IMR-90 (cell line): ENCODE results near the gene SLC38A3. TPM values are rescaled to one million over a fixed set of nuclear protein-coding genes. Genes with fewer than 3 reads are reported as not detected.

Source experiments
- ATAC-seq: fragments of 200-7000 bp; cut with Tn5 transposase; 2 replicates; pipeline ENCODE4 v1.9.1; 2020; ENCODE audit warnings: low read depth, mild to moderate bottlenecking, moderate library complexity
- BruUV-seq: library from RNA; stranded (reverse); fragments of 400-500 nt; replicated peaks from 2 replicates; lab custom pipeline; 2021; lab: Mats Ljungman, UMichigan
- CTCF ChIA-PET: fragments of 300-600 bp; formaldehyde crosslinking; extraction: SDS; loops from one replicate; lab custom pipeline; 2021; ENCODE audit warnings: antibody characterized with exemption; lab: Yijun Ruan, JAX
- POLR2A ChIA-PET: fragments of 300-600 bp; sonication (Branson Sonifier 250); formaldehyde crosslinking; loops from one replicate; lab custom pipeline; 2022; ENCODE audit warnings: antibody characterized with exemption; ENCODE audit not compliant: unreplicated experiment; lab: Charles Lee
- DNase-seq: peaks from one replicate; pipeline ENCODE4 v3.0.0; 2013
- H2AFZ ChIP-seq: replicated peaks from 2 replicates; pipeline ENCODE3; 2013; ENCODE audit warnings: low read length, mild to moderate bottlenecking; ENCODE audit not compliant: poor library complexity
- H2AK5ac ChIP-seq: 2 replicates; pipeline ENCODE4 v1.6.1; 2013; ENCODE audit warnings: low read depth, low read length, inconsistent platforms
- H2AK9ac ChIP-seq: replicated peaks from 2 replicates; pipeline ENCODE3; 2013; ENCODE audit warnings: mild to moderate bottlenecking, low read depth, low read length, moderate library complexity; ENCODE audit not compliant: poor library complexity
- H2BK120ac ChIP-seq: 2 replicates; pipeline ENCODE4 v1.6.1; 2013; ENCODE audit warnings: low read depth, low read length, inconsistent platforms
- H2BK15ac ChIP-seq: 3 replicates; pipeline ENCODE4 v1.6.1; 2013; ENCODE audit warnings: low read depth, low read length, inconsistent platforms
- H2BK20ac ChIP-seq: 2 replicates; pipeline ENCODE4 v1.6.1; 2013; ENCODE audit warnings: low read depth, mild to moderate bottlenecking, inconsistent platforms, low read length, moderate library complexity
- H2BK5ac ChIP-seq: 2 replicates; pipeline ENCODE4 v1.6.1; 2013; ENCODE audit warnings: mild to moderate bottlenecking, low read depth, low read length, inconsistent platforms; ENCODE audit not compliant: poor library complexity, severe bottlenecking
- H3K14ac ChIP-seq: replicated peaks from 2 replicates; pipeline ENCODE4 v1.6.1; 2013; ENCODE audit warnings: low read depth, low read length, inconsistent platforms
- H3K18ac ChIP-seq: 2 replicates; pipeline ENCODE4 v1.6.1; 2013; ENCODE audit warnings: low read depth, low read length, control low read depth
- H3K23ac ChIP-seq: 2 replicates; pipeline ENCODE4 v1.6.1; 2013; ENCODE audit warnings: low read depth, low read length, inconsistent platforms
- H3K27ac ChIP-seq: 2 replicates; pipeline ENCODE4 v1.5.1; 2013; ENCODE audit warnings: mild to moderate bottlenecking, control low read depth, low read length; ENCODE audit not compliant: insufficient read depth
- H3K27me3 ChIP-seq: 2 replicates; pipeline ENCODE4 v1.6.1; 2013; ENCODE audit warnings: low read length; ENCODE audit not compliant: control insufficient read depth, insufficient read depth
- H3K36me3 ChIP-seq: 2 replicates; pipeline ENCODE4 v1.6.1; 2013; ENCODE audit warnings: low read length, mixed read lengths; ENCODE audit not compliant: control insufficient read depth, insufficient read depth
- H3K4ac ChIP-seq: 2 replicates; pipeline ENCODE4 v1.6.1; 2013; ENCODE audit warnings: low read depth, low read length, inconsistent platforms
- H3K4me1 ChIP-seq: 2 replicates; pipeline ENCODE4 v1.6.1; 2013; ENCODE audit warnings: low read length, mixed read lengths; ENCODE audit not compliant: control insufficient read depth, insufficient read depth
- H3K4me2 ChIP-seq: 2 replicates; pipeline ENCODE4 v1.6.1; 2013; ENCODE audit warnings: low read depth, mild to moderate bottlenecking, control low read depth, low read length, moderate library complexity
- H3K4me3 ChIP-seq: 2 replicates; pipeline ENCODE4 v1.5.1; 2013; ENCODE audit warnings: low read depth, mild to moderate bottlenecking, control low read depth, low read length, moderate library complexity; ENCODE audit not compliant: insufficient read depth
- H3K56ac ChIP-seq: 2 replicates; pipeline ENCODE4 v1.6.1; 2013; ENCODE audit warnings: low read length, inconsistent platforms; ENCODE audit not compliant: insufficient read depth; ENCODE audit errors: extremely low read depth
- H3K79me1 ChIP-seq, 2 experiments: 2 replicates each; pipeline ENCODE4 v1.6.1; 2013; ENCODE audit warnings: low read length in 2 of 2, inconsistent platforms in 1 of 2, low read depth in 1 of 2
- H3K9ac ChIP-seq: 2 replicates; pipeline ENCODE4 v1.6.1; 2013; ENCODE audit warnings: low read depth, low read length, control low read depth
- H3K9me1 ChIP-seq: 2 replicates; pipeline ENCODE4 v1.6.1; 2013; ENCODE audit warnings: low read length, inconsistent platforms; ENCODE audit not compliant: insufficient read depth
- H3K9me3 ChIP-seq: 2 replicates; pipeline ENCODE4 v1.6.1; 2013; ENCODE audit warnings: low read length; ENCODE audit not compliant: control insufficient read depth, insufficient read depth
- H4K20me1 ChIP-seq: 2 replicates; pipeline ENCODE4 v1.6.1; 2013; ENCODE audit warnings: low read length, inconsistent platforms; ENCODE audit not compliant: insufficient read depth
- H4K5ac ChIP-seq: 2 replicates; pipeline ENCODE4 v1.6.1; 2013; ENCODE audit warnings: mild to moderate bottlenecking, low read depth, low read length, control low read depth
- H4K8ac ChIP-seq, 2 experiments: 2 replicates each; pipeline ENCODE4 v1.6.1; 2013; ENCODE audit warnings: low read depth in 2 of 2, low read length in 2 of 2, control low read depth in 1 of 2, inconsistent platforms in 1 of 2
- H4K91ac ChIP-seq: 2 replicates; pipeline ENCODE4 v1.6.1; 2013; ENCODE audit warnings: low read depth, low read length, inconsistent platforms; ENCODE audit not compliant: insufficient read depth
- BHLHE40 ChIP-seq: fragments of 150-350 bp; IDR thresholded peaks from 2 replicates; pipeline ENCODE4 v1.6.1; 2016; ENCODE audit warnings: mild to moderate bottlenecking, low read depth, low read length
- CEBPB ChIP-seq: IDR thresholded peaks from 2 replicates; pipeline ENCODE4 v1.6.1; 2012; ENCODE audit warnings: low read depth, low read length, improper control_type of control experiment
- CHD1 ChIP-seq: IDR thresholded peaks from 2 replicates; pipeline ENCODE4 v1.6.1; 2012; ENCODE audit warnings: low read depth, low read length, improper control_type of control experiment
- FOS ChIP-seq: fragments of 150-350 bp; IDR thresholded peaks from 2 replicates; pipeline ENCODE4 v1.6.1; 2016; ENCODE audit warnings: low read depth, low read length
- MAZ ChIP-seq: IDR thresholded peaks from 2 replicates; pipeline ENCODE4 v1.6.1; 2012; ENCODE audit warnings: low read depth, mild to moderate bottlenecking, low read length, improper control_type of control experiment, moderate library complexity, borderline replicate concordance
- MXI1 ChIP-seq: IDR thresholded peaks from 2 replicates; pipeline ENCODE4 v1.6.1; 2012; ENCODE audit warnings: low read depth, mild to moderate bottlenecking, low read length, moderate library complexity, borderline replicate concordance
- POLR2A ChIP-seq: IDR thresholded peaks from 2 replicates; pipeline ENCODE4 v1.6.1; 2012; ENCODE audit warnings: mild to moderate bottlenecking, low read depth, low read length
- RAD21 ChIP-seq: IDR thresholded peaks from 2 replicates; pipeline ENCODE4 v1.6.1; 2012; ENCODE audit warnings: low read length, improper control_type of control experiment
- RCOR1 ChIP-seq: IDR thresholded peaks from 2 replicates; pipeline ENCODE4 v1.6.1; 2012; ENCODE audit warnings: mild to moderate bottlenecking, low read length, improper control_type of control experiment; ENCODE audit not compliant: insufficient replicate concordance
- RFX5 ChIP-seq: IDR thresholded peaks from 2 replicates; pipeline ENCODE4 v1.8.0; 2012; ENCODE audit warnings: low read depth, mild to moderate bottlenecking, low read length, moderate library complexity
- SMC3 ChIP-seq: fragments of 150-350 bp; IDR thresholded peaks from 2 replicates; pipeline ENCODE4 v1.6.1; 2016; ENCODE audit warnings: low read depth, mild to moderate bottlenecking, antibody characterized with exemption, low read length, moderate library complexity
- WGBS, 2 experiments: methylation state at CpG; one replicate each; pipeline versions ENCODE4 v1.1.5 to v1.1.7; 2013; ENCODE audit warnings: missing lambda C conversion rate in 2 of 2; ENCODE audit not compliant: insufficient read length in 1 of 2; ENCODE audit errors: extremely low coverage in 2 of 2; 5-methylcytosine and 5-hydroxymethylcytosine counted together
- dilution Hi-C: fragments of 300-500 bp; cut with HindIII; formaldehyde crosslinking; loops from one replicate; pipeline ENCODE4 v1.14.3; 2018; ENCODE audit warnings: low sequenced_read_pairs; ENCODE audit not compliant: unreplicated experiment
- in situ Hi-C: fragments of 300-500 bp; cut with MboI; formaldehyde crosslinking; loops from 3 replicates; pipeline ENCODE4 v1.14.3; 2019; ENCODE audit warnings: low sequenced_read_pairs, inconsistent platforms, mixed read lengths
- intact Hi-C: fragments of 100-400 bp; cut with micrococcal nuclease; formaldehyde crosslinking; loops from 2 replicates; pipeline ENCODE4 v1.10.0; 2022
- polyA plus RNA-seq, 3 experiments: library from polyadenylated mRNA; depleted of rRNA; stranded (reverse); fragments of >200 nt; gene quantifications; 2 replicates each; pipeline ENCODE4 v1.2.3, GENCODE V29; 2012; ENCODE audit warnings: low replicate concordance in 1 of 3
- total RNA-seq: library from RNA; depleted of rRNA; stranded (reverse); fragments of >200 nt; gene quantifications from 2 replicates; pipeline ENCODE4 v1.2.3, GENCODE V29; 2012
- TF ChIP-seq, protein P1 (sequence below): fragments of 150-350 bp; IDR thresholded peaks from 2 replicates; pipeline ENCODE4 v1.6.1; 2017; ENCODE audit warnings: mild to moderate bottlenecking, antibody characterized with exemption, low read length, low read depth
- TF ChIP-seq, protein P2 (sequence below): fragments of 150-350 bp; IDR thresholded peaks from 2 replicates; pipeline ENCODE4 v1.6.1; 2016; ENCODE audit warnings: low read depth, mild to moderate bottlenecking, low read length, moderate library complexity, borderline replicate concordance
- TF ChIP-seq, protein P3 (sequence below): conservative IDR thresholded peaks from 2 replicates; pipeline ENCODE4 v1.5.1; 2012; ENCODE audit warnings: mild to moderate bottlenecking, low read depth, low read length, improper control_type of control experiment

The SLC38A3 gene
- total and polyA plus RNA-seq, 2 of the 4 experiments (the other 2 are of a cell fraction): 0.12 to 0.36 TPM

DNA sequence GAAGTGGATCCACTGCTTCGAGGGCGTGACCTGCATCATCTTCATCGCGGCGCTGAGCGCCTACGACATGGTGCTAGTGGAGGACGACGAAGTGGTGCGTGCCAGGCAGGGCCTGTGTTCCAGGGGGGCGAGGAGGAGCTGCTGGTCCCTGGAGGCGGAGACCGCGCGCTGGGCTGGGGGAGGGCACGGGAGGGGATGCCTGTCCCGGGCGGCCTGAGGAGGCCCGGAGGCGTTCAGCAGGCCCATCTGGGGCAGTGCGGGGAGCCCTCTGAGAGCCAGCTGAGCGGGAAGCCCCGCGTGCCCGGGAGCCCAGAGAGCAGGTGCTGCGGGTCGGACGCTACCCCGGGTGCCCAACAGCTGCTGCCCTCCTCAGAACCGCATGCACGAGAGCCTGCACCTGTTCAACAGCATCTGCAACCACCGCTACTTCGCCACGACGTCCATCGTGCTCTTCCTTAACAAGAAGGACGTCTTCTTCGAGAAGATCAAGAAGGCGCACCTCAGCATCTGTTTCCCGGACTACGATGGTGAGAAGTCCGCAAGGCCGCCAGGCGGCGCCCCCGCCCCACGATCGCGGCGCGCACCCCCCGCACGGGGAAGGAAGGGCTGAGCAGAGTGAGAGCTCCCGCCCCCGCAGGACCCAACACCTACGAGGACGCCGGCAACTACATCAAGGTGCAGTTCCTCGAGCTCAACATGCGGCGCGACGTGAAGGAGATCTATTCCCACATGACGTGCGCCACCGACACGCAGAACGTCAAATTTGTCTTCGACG lies 10.8 kb upstream of the SLC38A3 start:
- Histone ChIP-seq H2BK15ac (no peak overlapping the region), H3K9me3 (no peaks in the 10 kb centered on the region), H3K27me3 (peaks cover 29% of the 10 kb centered on the region), H3K27ac (no peak overlapping the region), H2AK5ac (peak overlapping the region; percentile 64; the same call in 1 of the 2 replicates), H2AK9ac (peak overlapping the region; percentile 42), H3K36me3 (no peaks in the 10 kb centered on the region), H4K5ac (no peak overlapping the region), H3K4me2 (peak overlapping the region; percentile 81), H2AFZ (peak overlapping the region; percentile 88), H3K4ac (no peak overlapping the region), H3K9me1 (no peaks in the 10 kb centered on the region), H3K79me1 (no peaks in the 10 kb centered on the region), H4K8ac (no peak overlapping the region), H3K4me1 (no peaks in the 10 kb centered on the region), H2BK5ac (no peak overlapping the region), H3K4me3 (peak overlapping the region; percentile 1; the same call in 1 of the 2 replicates), H3K56ac (no peak overlapping the region), H3K23ac (no peak overlapping the region), H3K18ac (no peak overlapping the region), H4K20me1 (peaks cover 4% of the 10 kb centered on the region; the same call in 1 of the 2 replicates), H3K9ac (no peak overlapping the region), H3K14ac (no peak overlapping the region), H4K91ac (no peak overlapping the region), H2BK20ac (no peak overlapping the region), H2BK120ac (no peak overlapping the region)
- dilution Hi-C loops (no loop called here), intact Hi-C loops (loop anchor here (1.0 kb wide), 1 partner anchor 130 kb away; no protein-coding TSS in a partner anchor), in situ Hi-C loops (loop anchor here (5.0 kb wide), 2 partner anchors 33 to 78 kb away; no protein-coding TSS in a partner anchor)
- 13% methylated on average over 52 of the region's 70 CpGs; no CpG with 5 or more reads in 1 of the 2 experiments for WGBS, 2 experiments
- ATAC-seq: peak; percentile 84
- POLR2A ChIA-PET: interaction anchor here (0.5 kb wide), 1 partner anchor 49 kb away, joined by 3 read pairs; no protein-coding TSS in a partner anchor
- CTCF ChIA-PET: interaction anchor here (0.6 to 3.0 kb wide), 7 partner anchors 15 to 134 kb away, joined by 3 to 22 read pairs (median 4); partner anchors contain the start of gene TUSC2
- no TSS peak for BruUV-seq
- peak; percentile 50 for DNase-seq
- no peak for TF ChIP-seq POLR2A
- no peak for TF ChIP-seq RCOR1
- TF ChIP-seq, protein P1, sequence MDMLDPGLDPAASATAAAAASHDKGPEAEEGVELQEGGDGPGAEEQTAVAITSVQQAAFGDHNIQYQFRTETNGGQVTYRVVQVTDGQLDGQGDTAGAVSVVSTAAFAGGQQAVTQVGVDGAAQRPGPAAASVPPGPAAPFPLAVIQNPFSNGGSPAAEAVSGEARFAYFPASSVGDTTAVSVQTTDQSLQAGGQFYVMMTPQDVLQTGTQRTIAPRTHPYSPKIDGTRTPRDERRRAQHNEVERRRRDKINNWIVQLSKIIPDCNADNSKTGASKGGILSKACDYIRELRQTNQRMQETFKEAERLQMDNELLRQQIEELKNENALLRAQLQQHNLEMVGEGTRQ: no peak
- TF ChIP-seq RAD21: peak; percentile 91
- TF ChIP-seq MAZ: peak; percentile 70; the same call in 1 of the 2 replicates
- no peak for TF ChIP-seq RFX5
- TF ChIP-seq CEBPB: no peak
- TF ChIP-seq, protein P2, sequence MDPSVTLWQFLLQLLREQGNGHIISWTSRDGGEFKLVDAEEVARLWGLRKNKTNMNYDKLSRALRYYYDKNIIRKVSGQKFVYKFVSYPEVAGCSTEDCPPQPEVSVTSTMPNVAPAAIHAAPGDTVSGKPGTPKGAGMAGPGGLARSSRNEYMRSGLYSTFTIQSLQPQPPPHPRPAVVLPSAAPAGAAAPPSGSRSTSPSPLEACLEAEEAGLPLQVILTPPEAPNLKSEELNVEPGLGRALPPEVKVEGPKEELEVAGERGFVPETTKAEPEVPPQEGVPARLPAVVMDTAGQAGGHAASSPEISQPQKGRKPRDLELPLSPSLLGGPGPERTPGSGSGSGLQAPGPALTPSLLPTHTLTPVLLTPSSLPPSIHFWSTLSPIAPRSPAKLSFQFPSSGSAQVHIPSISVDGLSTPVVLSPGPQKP: no peak
- peak; percentile 95 for TF ChIP-seq SMC3
- no peak for TF ChIP-seq FOS
- TF ChIP-seq MXI1: no peak
- TF ChIP-seq BHLHE40: no peak
- TF ChIP-seq CHD1: no peak
- TF ChIP-seq, protein P3, sequence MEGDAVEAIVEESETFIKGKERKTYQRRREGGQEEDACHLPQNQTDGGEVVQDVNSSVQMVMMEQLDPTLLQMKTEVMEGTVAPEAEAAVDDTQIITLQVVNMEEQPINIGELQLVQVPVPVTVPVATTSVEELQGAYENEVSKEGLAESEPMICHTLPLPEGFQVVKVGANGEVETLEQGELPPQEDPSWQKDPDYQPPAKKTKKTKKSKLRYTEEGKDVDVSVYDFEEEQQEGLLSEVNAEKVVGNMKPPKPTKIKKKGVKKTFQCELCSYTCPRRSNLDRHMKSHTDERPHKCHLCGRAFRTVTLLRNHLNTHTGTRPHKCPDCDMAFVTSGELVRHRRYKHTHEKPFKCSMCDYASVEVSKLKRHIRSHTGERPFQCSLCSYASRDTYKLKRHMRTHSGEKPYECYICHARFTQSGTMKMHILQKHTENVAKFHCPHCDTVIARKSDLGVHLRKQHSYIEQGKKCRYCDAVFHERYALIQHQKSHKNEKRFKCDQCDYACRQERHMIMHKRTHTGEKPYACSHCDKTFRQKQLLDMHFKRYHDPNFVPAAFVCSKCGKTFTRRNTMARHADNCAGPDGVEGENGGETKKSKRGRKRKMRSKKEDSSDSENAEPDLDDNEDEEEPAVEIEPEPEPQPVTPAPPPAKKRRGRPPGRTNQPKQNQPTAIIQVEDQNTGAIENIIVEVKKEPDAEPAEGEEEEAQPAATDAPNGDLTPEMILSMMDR: peak; percentile 89
